SH-SY5Y (cell line): ENCODE data around the gene SEMA3F.

Experiments used
- GATA2 ChIP-seq: IDR thresholded peaks from 2 replicates; pipeline ENCODE4 v1.6.1; 2011; ENCODE audit warnings: mild to moderate bottlenecking, low read depth, low read length
- GATA3 ChIP-seq: IDR thresholded peaks from 2 replicates; pipeline ENCODE4 v1.6.1; 2011; ENCODE audit warnings: low read depth, mild to moderate bottlenecking, low read length, moderate library complexity

Gene SEMA3F

DNA sequence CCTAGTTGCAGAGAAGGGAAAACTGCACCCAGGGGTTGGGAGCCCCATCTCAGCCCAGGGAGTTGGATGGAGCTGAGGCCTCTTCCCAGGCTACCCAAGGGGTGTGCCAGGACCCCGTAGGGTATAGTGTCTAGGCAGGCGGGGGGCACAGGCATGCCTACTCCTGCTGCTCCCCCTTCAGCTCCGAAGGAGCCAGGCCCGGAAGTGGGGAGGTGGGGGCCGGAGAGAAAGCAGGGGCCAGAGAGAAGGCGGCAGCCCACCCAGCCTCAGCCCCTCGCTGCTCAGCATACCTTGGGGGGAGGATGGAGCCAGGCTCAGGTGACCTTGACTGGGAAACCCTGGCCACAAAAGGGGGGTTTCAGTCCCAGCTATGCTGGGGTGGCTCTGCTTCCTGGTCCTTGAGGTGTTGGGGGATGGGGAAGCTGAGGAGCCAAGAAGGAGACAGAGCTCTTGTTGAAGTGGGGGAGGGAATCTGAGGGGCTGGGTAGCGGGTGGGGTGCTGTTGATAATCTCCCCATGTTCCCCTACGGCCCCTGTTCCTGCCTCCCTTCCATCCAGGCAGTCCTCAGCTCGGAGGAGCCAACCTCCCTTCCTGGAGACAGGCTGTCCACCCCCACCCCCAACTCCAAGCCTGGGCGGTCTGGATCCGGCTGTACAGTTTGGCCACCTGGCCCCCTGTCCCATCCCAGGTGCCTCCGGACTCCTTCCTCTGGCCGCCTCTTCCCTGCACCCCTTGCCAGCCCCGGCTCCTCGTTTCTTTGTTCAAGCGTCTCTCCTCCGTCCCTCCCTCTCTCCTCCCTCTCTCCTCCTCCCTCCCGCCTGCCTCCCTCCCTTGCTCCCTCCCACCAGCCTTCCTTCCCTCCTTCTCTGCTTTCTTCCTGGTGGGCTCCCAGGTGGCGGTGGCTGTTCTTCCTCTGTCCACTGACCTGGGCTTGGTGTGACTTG is 1.7 kb downstream of the SEMA3F start:
- no peak for TF ChIP-seq GATA2
- TF ChIP-seq GATA3: no peak

DNA sequence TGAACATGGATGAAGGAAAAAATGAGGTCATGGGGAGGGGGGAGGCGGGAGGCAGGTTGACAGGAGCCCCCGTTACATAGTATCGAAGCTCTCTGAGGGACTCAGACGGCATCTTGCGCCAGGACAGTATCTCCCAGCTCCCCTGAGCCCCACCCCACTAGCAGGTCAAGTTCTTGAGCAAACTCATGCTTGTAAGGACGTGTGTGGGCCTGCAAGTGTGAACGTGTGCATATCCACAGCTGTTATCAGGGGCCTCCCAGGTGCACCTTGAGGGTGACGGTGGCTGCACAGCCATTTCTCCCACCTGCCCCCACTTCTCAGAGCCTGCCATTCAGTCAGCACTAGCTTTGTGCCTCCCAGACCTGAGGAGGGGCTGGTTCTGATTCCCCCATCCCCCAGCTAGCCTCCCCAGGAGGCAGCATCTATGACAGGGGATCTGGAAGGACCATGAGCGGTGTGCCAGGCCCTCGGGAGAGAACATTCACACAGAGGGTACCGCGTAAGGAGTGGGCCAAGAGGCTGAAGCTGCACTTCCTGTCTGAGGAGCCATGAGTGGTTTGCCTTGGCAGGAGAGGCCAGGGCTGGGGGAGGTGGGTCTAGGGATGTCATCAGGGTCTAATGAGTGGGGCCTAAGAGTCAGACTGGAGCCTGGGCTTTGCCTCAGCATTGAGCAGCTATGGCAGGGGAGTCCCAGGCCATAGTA is 2.9 kb downstream of the SEMA3F start:
- TF ChIP-seq GATA2 (no peak), GATA3 (no peak)

DNA sequence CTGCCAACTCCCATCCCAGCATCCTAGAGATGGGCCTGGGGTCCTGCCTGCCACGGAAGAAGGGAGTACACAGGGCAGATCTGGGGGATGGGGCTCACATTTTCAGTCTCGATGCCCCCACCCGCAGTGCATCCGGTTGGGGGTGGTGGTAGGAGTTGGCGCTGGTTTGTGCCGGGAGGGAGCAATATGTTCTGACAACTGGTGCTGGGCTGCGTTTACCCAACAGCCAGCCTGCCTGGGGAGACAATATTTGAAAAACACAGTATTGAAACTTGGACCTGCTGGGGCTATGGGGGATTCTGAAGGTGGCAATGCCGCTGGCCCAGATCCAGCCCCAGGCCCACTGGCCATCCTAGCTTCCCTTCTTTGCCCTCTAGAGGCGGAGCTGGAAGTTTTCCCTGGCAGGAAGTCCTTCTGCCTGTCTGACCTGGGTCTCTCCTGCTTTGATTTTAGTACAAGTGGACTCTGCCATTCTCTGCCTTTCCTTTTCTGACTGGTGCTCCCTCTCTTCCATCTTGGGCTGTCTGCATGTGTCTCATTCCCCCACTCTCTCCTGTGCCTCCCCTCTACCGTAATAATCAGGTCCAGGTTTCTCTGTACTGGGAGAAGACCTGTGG is 3.5 kb downstream of the SEMA3F start:
- TF ChIP-seq GATA2 (no peak), GATA3 (no peak)

DNA sequence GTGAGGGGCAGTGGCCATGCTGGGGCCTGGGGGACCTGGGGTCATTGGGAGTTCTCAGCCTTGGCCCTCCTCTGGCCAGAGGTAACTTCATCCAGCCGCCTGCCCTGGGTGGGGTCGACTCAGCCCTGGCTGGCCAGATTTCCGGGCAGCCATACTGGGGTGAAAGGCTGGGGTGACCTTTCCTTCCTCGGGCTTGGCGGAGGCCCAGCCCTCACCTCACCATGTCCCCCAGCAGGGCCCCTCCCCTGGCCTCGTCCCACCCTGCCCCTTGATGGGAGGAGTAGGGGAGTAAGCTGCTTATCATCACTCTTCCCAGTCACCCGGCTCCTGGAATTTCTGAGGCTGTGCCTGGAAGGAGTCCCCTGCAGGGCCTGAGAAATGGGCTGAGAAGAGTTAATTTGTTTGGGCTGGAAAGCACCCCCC is 5.4 kb downstream of the SEMA3F start:
- TF ChIP-seq GATA2 (no peak), GATA3 (no peak)

DNA sequence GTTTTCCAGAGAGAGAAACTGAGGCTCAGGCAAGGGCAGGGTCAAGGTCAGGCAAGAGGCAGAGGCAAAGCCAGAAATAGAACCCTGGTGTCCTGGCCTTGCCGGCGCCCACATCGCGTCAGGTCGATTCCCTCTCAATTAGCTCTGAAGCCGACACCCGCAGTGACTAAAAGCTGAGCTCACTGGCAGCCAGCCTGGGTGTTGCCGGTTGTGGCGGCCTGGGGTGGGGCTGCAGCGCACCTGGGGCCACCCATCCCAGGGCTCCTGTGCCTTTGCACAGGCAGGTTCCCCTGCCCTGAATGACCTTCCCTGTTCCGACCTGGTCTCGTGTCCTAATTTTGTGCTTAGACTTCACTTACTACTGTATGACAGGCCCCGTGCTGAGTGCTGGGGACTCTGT is 6.2 kb downstream of the SEMA3F start:
- no peak for TF ChIP-seq GATA3
- TF ChIP-seq GATA2: no peak

DNA sequence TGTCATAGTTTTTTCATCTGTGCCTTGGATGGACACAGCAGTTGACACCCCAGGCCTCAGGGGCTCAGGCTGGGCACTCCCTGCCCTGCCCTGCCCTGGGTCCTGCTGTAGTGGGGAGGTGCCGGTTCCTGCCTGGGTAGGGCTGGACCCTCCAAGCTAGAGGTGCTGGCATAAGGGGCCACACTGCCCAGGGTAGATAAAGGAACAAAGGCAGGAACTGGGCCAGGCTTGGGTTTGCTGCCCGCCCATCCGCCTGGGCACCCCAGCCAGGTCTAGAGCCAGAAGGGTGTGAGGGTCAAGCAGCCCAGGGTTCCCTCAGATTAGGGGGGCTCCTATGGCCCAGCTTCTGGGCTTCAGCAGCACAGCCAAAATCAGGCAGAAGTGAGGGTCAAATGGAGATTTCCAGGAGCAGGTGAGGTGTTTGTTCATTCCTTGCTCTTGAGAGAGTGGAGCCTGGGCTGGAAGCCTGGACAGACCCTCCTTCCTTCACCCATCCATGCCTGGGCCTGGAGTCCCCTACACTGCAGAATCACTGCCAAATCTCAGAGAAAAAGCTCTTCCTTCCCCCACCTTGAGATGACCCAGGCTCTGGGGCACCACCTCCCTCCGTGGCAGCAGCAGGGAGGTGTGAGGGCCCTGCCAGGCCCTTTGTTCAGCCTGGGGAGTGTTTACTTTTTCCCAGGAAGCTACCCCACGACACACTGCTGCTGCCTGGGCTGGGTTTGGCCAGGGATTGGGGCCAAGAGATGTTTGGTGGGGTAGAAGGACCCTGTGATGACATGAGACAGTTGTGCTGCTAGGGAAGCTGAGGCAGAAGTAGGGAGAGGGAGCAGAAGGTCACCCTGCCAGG is 7.1 kb downstream of the SEMA3F start:
- TF ChIP-seq GATA3: no peak
- no peak for TF ChIP-seq GATA2

DNA sequence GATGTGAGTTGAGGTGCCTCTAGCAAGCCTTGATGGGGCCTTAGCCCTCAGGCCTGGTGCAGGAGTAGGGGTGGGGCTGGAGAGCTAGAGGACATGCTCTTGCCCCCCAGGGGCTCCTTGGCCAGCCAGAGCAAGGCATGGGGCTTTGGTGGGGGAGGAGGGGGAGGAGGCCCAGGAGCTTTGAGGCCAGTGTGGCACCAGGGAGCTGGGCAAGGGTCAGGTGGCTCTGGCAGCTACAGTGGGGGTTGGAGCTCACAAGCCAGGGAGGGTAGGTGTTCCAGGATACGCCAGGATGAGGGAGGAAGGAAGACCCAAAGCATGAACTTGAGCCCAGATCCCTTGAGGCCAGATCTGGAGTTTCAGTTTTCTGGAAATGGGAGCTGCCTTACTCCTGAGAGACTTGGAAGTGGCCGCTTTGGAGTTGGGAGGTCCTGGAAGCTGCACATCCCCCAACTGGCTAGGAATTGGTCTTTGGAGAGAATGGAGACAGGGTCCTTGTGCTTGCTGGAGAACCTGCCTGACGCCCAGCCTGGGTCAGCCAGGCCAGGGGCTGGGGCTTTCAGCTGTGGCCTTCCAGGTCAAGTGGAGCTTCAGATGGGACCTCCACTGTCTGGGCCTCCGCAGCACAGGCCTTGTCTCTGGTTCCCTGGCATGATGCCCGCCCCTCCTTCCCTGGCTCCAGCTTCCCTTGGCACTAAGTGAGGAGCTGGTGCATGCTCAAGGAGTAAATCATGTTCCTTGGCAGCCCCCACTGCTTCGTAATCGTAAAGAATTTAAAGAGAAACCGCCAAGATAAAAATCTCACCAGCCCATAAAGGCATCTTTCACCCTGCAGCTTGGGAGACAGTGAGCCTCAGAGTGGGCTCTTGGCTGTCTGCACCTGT is 8.7 kb downstream of the SEMA3F start:
- TF ChIP-seq GATA2 (no peak), GATA3 (no peak)

DNA sequence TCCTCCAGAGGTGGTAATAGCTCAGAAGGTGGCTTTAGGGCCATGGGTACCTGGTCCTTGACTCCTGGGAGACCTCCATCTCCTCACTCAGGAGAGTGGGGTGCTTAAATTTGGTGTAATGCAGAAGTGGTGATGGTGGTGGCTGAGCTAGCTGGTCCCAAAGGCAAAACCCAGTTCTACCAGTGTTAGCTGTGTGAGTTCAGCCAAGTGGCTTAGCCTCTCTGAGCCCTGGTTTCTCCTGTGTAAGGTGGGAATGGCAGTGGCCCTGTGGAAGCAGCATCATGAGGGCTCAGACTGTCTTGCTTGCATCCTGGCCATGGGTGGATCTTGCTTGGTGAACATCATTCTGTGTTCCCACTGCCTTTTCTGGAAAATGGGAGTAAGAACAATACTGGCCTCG is 9.4 kb downstream of the SEMA3F start:
- no peak for TF ChIP-seq GATA3
- TF ChIP-seq GATA2: no peak

DNA sequence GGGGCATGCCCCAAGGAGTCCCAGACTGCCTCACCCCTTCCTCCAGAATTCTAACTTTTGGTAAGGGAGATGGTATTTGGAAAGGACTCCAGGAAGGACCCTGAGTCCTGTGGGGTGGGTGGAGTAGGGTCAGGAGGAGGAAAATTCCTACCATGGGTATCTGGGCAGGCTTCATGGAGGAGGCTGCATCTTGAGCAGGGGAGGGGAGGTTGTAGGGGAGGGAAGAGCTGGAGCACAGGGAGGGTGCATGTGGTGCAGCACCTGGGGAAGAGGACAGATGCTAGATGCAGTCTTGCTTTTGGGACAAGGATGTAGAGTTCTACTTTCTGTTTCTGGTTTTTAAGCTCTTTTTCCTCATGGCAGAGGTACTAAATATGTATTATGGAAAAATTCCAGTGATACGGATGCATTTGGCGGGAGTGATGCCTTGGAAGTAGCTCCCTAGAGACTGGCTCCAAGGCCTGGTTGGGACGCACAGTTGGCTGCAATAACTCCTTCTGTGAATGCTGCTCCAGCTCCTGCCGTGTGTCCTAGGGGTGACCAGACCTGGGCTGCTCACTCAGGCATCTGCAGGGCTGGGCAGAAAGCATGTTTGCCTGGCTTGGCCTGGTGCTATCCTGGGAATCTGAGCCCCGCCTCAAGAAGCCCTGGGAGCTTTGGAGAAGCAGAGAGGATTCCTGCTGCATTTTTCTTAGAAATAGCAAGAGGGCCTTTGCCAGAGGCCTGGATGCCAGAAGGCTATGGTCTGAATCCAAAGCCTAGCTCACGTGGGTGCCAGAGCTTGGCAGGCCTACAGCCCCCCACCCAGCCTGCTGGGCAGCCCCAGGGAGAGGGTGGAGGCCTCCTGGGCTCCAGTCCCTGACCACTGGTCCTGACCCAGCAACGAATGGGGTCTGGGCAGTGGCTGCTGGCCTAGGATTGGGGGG is 10.1 kb downstream of the SEMA3F start:
- TF ChIP-seq GATA2 (no peak), GATA3 (no peak)

DNA sequence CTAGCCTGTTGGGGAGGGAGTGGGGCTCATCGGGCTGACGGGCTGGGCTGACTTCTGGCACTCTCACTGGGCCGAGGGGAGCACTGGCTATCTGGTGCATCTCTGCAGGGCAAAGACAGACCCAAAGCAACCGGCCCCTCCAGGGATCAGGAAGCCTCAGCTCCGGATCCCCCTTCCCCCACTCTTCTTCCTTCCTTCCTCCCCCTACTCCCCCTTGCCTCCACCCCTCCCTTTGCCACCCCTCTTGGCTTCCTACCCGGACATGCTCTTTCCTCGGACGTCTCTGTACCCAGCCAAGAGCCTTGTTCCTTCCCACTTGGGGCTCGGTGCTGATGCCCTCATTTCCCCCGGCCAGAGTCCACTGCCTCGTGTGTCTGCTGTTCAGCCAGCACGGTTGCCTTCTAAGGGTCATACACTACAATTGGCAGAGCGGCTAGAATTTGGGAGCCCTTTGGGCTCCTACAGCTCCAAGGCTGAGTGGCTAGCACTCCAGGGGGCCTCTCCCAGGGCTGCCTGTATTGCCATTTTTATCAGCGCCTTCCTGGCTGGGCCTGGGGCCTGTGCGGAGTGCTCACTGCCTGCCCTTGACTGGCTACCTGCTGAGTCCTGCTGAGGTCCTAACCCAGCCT is 10.9 kb downstream of the SEMA3F start:
- no peak for TF ChIP-seq GATA3
- TF ChIP-seq GATA2: no peak

DNA sequence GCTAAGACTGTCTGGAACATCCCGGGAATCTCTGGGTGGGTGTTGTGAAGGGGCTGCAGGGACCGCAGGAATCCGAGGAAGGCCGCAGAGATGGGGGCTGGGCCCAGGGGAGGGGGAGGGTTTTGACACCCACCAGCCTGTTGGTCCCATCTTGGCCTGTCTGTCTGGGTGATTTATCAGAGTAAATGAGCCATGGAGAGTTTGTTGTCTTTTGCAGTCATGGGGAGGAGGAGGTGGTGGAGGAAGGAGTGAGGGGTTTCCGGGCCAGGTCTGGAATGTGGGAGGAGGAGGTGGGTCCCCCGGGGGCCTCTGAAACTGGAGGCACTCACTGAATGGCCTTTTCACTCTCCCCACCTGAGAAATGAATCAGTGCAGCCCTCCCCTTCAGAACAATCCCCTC is 11.5 kb downstream of the SEMA3F start:
- no peak for TF ChIP-seq GATA2
- TF ChIP-seq GATA3: no peak
